ENCODE measurements around the gene MBNL3. TPM values are rescaled to one million over a fixed set of nuclear protein-coding genes. Genes with fewer than 3 reads are reported as not detected.

MBNL3 gene
- total RNA-seq, 1 experiment from 2014 or later = 195 TPM

GRCh38 chrX:132488180-132488705, 595 bp downstream of the MBNL3 start:
- TSS peak; percentile 35 for BruUV-seq (replicated peaks)
- intact Hi-C loops (cut with micrococcal nuclease; ENCODE audit: unreplicated experiment) = loop anchor here (10.0 kb wide), 2 partner anchors 193 to 653 kb away; no protein-coding TSS in a partner anchor

GRCh38 chrX:132486599-132487178, 2.1 kb downstream of the MBNL3 start:
- H3K36me3 Mint-ChIP-seq (ENCODE audit: insufficient read depth, unreplicated experiment) = no peaks in the 10 kb centered on the region
- intact Hi-C loops (cut with micrococcal nuclease; ENCODE audit: unreplicated experiment) = loop anchor here (10.0 kb wide), 2 partner anchors 192 to 652 kb away; no protein-coding TSS in a partner anchor
- no TSS peak for BruUV-seq (replicated peaks)
- Histone ChIP-seq H3K27me3 (replicated peaks; ENCODE audit: control insufficient read depth, insufficient read depth, low read length) (no peaks in the 10 kb centered on the region), H3K9me3 (no peaks in the 10 kb centered on the region), H3K36me3 (ENCODE audit: control insufficient read depth, insufficient read depth, low read length) (no peaks in the 10 kb centered on the region), H3K4me3 (ENCODE audit: low read depth, low read length) (no peak overlapping the region), H3K4me1 (peaks cover 24% of the 10 kb centered on the region; the same call in 1 of the 2 replicates)
- no peaks in the 10 kb centered on the region for H3K9me3 Mint-ChIP-seq (ENCODE audit: unreplicated experiment)
- no peak for DNase-seq
- H3K27ac Mint-ChIP-seq (ENCODE audit: unreplicated experiment) = no peak overlapping the region
- H3K27me3 Mint-ChIP-seq (ENCODE audit: insufficient read depth, unreplicated experiment) = no peaks in the 10 kb centered on the region
- POLR2A ChIA-PET = no interaction called here
- H3K4me3 Mint-ChIP-seq (ENCODE audit: unreplicated experiment) = peak overlapping the region; percentile 49
- CTCF ChIA-PET = interaction anchor here (1.4 kb wide), 1 partner anchor 73 kb away, joined by 7 read pairs; no protein-coding TSS in a partner anchor
- TF ChIP-seq, protein P1, sequence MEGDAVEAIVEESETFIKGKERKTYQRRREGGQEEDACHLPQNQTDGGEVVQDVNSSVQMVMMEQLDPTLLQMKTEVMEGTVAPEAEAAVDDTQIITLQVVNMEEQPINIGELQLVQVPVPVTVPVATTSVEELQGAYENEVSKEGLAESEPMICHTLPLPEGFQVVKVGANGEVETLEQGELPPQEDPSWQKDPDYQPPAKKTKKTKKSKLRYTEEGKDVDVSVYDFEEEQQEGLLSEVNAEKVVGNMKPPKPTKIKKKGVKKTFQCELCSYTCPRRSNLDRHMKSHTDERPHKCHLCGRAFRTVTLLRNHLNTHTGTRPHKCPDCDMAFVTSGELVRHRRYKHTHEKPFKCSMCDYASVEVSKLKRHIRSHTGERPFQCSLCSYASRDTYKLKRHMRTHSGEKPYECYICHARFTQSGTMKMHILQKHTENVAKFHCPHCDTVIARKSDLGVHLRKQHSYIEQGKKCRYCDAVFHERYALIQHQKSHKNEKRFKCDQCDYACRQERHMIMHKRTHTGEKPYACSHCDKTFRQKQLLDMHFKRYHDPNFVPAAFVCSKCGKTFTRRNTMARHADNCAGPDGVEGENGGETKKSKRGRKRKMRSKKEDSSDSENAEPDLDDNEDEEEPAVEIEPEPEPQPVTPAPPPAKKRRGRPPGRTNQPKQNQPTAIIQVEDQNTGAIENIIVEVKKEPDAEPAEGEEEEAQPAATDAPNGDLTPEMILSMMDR (IDR thresholded peaks at IDR 0.05; ENCODE audit: insufficient read depth in 1 of 2, low read depth in 1 of 2, low read length in 1 of 2, severe bottlenecking in 1 of 2, unreplicated experiment in 1 of 2) = no peak
- H3K4me1 Mint-ChIP-seq (ENCODE audit: low read depth, unreplicated experiment) = no peaks in the 10 kb centered on the region

More at GRCh38 chrX:132488180-132488705, 595 bp downstream of the MBNL3 start:
- H3K27me3 Mint-ChIP-seq (ENCODE audit: insufficient read depth, unreplicated experiment) = no peaks in the 10 kb centered on the region
- peak overlapping the region; percentile 58 for H3K27ac Mint-ChIP-seq (ENCODE audit: unreplicated experiment)
- H3K4me3 Mint-ChIP-seq (ENCODE audit: unreplicated experiment) = peak overlapping the region; percentile 88
- H3K9me3 Mint-ChIP-seq (ENCODE audit: unreplicated experiment) = no peaks in the 10 kb centered on the region
- Histone ChIP-seq H3K4me3 (ENCODE audit: low read depth, low read length) (peak overlapping the region; percentile 74), H3K4me1 (peaks cover 18% of the 10 kb centered on the region; the same call in 1 of the 2 replicates), H3K9me3 (no peaks in the 10 kb centered on the region), H3K36me3 (ENCODE audit: control insufficient read depth, insufficient read depth, low read length) (no peaks in the 10 kb centered on the region), H3K27me3 (replicated peaks; ENCODE audit: control insufficient read depth, insufficient read depth, low read length) (no peaks in the 10 kb centered on the region)
- H3K36me3 Mint-ChIP-seq (ENCODE audit: insufficient read depth, unreplicated experiment) = no peaks in the 10 kb centered on the region
- ChIA-PET POLR2A (interaction anchor here (1.0 kb wide), 1 partner anchor 75 kb away, joined by 3 read pairs; no protein-coding TSS in a partner anchor), CTCF (interaction anchor here (1.8 kb wide), 1 partner anchor 76 kb away, joined by 6 read pairs; no protein-coding TSS in a partner anchor)
- no peaks in the 10 kb centered on the region for H3K4me1 Mint-ChIP-seq (ENCODE audit: low read depth, unreplicated experiment)
- no peak for DNase-seq
- TF ChIP-seq, protein P1 (IDR thresholded peaks at IDR 0.05; ENCODE audit: insufficient read depth in 1 of 2, low read depth in 1 of 2, low read length in 1 of 2, severe bottlenecking in 1 of 2, unreplicated experiment in 1 of 2) = no peak

DNA sequence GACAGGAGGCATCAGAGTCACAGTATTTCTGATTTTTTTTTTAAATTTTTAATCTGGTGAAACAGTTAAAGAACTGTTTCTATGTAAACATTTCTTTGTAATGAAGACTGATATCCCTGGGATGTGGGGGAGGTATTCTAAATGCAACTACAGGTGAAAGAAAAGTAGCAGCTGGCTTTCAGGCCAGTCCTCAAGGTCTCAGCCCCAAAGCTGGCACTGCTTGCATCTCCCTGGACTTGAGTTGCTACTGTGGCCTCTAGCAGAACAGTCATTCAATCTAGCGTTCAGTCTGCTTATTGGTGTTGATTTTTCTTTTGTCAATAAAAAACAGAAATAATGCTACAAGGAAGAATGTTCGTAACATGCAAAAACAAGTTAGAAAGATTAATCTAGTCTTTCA, 4.9 kb downstream of the MBNL3 start:
- TF ChIP-seq, protein P1 (IDR thresholded peaks at IDR 0.05; ENCODE audit: insufficient read depth in 1 of 2, low read depth in 1 of 2, low read length in 1 of 2, severe bottlenecking in 1 of 2, unreplicated experiment in 1 of 2) = no peak
- CTCF ChIA-PET = interaction anchor here (1.6 kb wide), 1 partner anchor 71 kb away, joined by 6 read pairs; no protein-coding TSS in a partner anchor
- DNase-seq = no peak
- Histone ChIP-seq H3K9me3 (no peaks in the 10 kb centered on the region), H3K4me1 (0 out of 2 replicates have a peak, but pooled peaks cover 13% of the 10 kb centered on the region), H3K36me3 (ENCODE audit: control insufficient read depth, insufficient read depth, low read length) (no peaks in the 10 kb centered on the region), H3K27me3 (replicated peaks; ENCODE audit: control insufficient read depth, insufficient read depth, low read length) (no peaks in the 10 kb centered on the region), H3K4me3 (ENCODE audit: low read depth, low read length) (no peak overlapping the region)
- H3K4me1 Mint-ChIP-seq (ENCODE audit: low read depth, unreplicated experiment) = no peaks in the 10 kb centered on the region
- H3K9me3 Mint-ChIP-seq (ENCODE audit: unreplicated experiment) = no peaks in the 10 kb centered on the region
- no peaks in the 10 kb centered on the region for H3K27me3 Mint-ChIP-seq (ENCODE audit: insufficient read depth, unreplicated experiment)
- POLR2A ChIA-PET = no interaction called here
- intact Hi-C loops (cut with micrococcal nuclease; ENCODE audit: unreplicated experiment) = loop anchor here (10.0 kb wide), 2 partner anchors 189 to 649 kb away; no protein-coding TSS in a partner anchor
- no peak overlapping the region for H3K4me3 Mint-ChIP-seq (ENCODE audit: unreplicated experiment)
- no peak overlapping the region for H3K27ac Mint-ChIP-seq (ENCODE audit: unreplicated experiment)
- no TSS peak for BruUV-seq (replicated peaks)
- H3K36me3 Mint-ChIP-seq (ENCODE audit: insufficient read depth, unreplicated experiment) = no peaks in the 10 kb centered on the region

All from Caco-2 (cell line).